K562 (cell line): ENCODE data around the gene ZNF92. TPM values are rescaled to one million over a fixed set of nuclear protein-coding genes. Genes with fewer than 3 reads are reported as not detected.

Source experiments
- ARNT ChIP-seq, 2 experiments: fragments of 450-650 bp; IDR thresholded peaks; 2 replicates each; pipeline ENCODE4 v1.6.1; 2016; ENCODE audit warnings: mild to moderate bottlenecking in 1 of 2
- BHLHE40 ChIP-seq: IDR thresholded peaks from 2 replicates; pipeline ENCODE4 v1.6.1; 2011; ENCODE audit warnings: low read length, improper control_type of control experiment
- CEBPG ChIP-seq, 3 experiments: fragments of 200-800 bp in 1 of 3; sonication (Bioruptor generic) in 1 of 3; sonication (generic) in 1 of 3; formaldehyde crosslinking in 1 of 3; IDR thresholded peaks in 2 of 3; conservative IDR thresholded peaks in 1 of 3; 2 replicates each; pipeline versions ENCODE4 v1.6.1 to v1.8.0; 2016 to 2022; ENCODE audit warnings: missing compliant biosample characterization in 2 of 3, missing genetic modification characterization in 2 of 3, mild to moderate bottlenecking in 1 of 3, missing genetic modification reagents in 1 of 3
- CTCFL ChIP-seq: IDR thresholded peaks from 2 replicates; pipeline ENCODE4 v1.6.1; 2011; ENCODE audit warnings: borderline replicate concordance, low read depth, mild to moderate bottlenecking, moderate library complexity, low read length; ENCODE audit not compliant: insufficient read depth, poor library complexity, severe bottlenecking
- DNMT1 ChIP-seq: fragments of 450-650 bp; IDR thresholded peaks from 2 replicates; pipeline ENCODE4 v1.6.1; 2016; ENCODE audit warnings: antibody characterized with exemption, mild to moderate bottlenecking
- ELK1 ChIP-seq: sonication (generic); formaldehyde crosslinking; IDR thresholded peaks from 2 replicates; pipeline ENCODE4 v1.8.1; 2022; ENCODE audit warnings: missing genetic modification reagents
- EZH2 ChIP-seq: IDR thresholded peaks from 2 replicates; pipeline ENCODE4 v1.6.1; 2012; ENCODE audit warnings: low read depth, mild to moderate bottlenecking, inconsistent platforms, low read length, borderline replicate concordance
- FOXK1 ChIP-seq: sonication (generic); formaldehyde crosslinking; IDR thresholded peaks from 2 replicates; pipeline ENCODE4 v1.8.0; 2022; ENCODE audit warnings: missing genetic modification reagents, mild to moderate bottlenecking, borderline replicate concordance
- GABPB1 ChIP-seq: sonication (generic); formaldehyde crosslinking; IDR thresholded peaks from 2 replicates; pipeline ENCODE4 v1.8.0; 2022; ENCODE audit warnings: mild to moderate bottlenecking, missing genetic modification reagents
- GTF2B ChIP-seq: IDR thresholded peaks from 2 replicates; pipeline ENCODE4 v1.6.1; 2011; ENCODE audit not compliant: insufficient read length; ENCODE audit errors: extremely low read depth
- HNRNPUL1 ChIP-seq: fragments of 200-400 bp; formaldehyde crosslinking; IDR thresholded peaks from 2 replicates; pipeline ENCODE4 v1.6.1; 2017; ENCODE audit warnings: low read length
- KLF13 ChIP-seq: fragments of 450-650 bp; IDR thresholded peaks from 2 replicates; pipeline ENCODE4 v1.6.1; 2016; ENCODE audit warnings: missing genetic modification characterization, low read depth, mild to moderate bottlenecking, missing compliant biosample characterization, moderate library complexity, borderline replicate concordance
- NFIX ChIP-seq: fragments of 250-450 bp; sonication (Bioruptor Pico); IDR thresholded peaks from 2 replicates; pipeline ENCODE4 v1.4.0; 2020; ENCODE audit warnings: low read depth, mild to moderate bottlenecking, moderate library complexity
- NR3C1 ChIP-seq: sonication (generic); formaldehyde crosslinking; IDR thresholded peaks from 2 replicates; pipeline ENCODE4 v1.8.1; 2022; ENCODE audit warnings: missing genetic modification reagents
- POLR2B ChIP-seq: fragments of 450-650 bp; IDR thresholded peaks from 2 replicates; pipeline ENCODE4 v1.6.1; 2018; ENCODE audit warnings: low read depth; ENCODE audit not compliant: partially characterized antibody
- SIRT6 ChIP-seq: IDR thresholded peaks from one replicate; pipeline ENCODE4 v1.6.1; 2012; ENCODE audit warnings: low read depth, mild to moderate bottlenecking, control low read depth, inconsistent platforms, low read length, moderate library complexity
- TGIF2 ChIP-seq: sonication (generic); formaldehyde crosslinking; IDR thresholded peaks from 2 replicates; pipeline ENCODE4 v1.8.1; 2022; ENCODE audit warnings: mild to moderate bottlenecking, missing genetic modification reagents, moderate library complexity
- XRCC5 ChIP-seq: fragments of 200-400 bp; formaldehyde crosslinking; IDR thresholded peaks from 2 replicates; pipeline ENCODE4 v1.6.1; 2017; ENCODE audit warnings: low read depth, mild to moderate bottlenecking, low read length
- YBX1 ChIP-seq: fragments of 450-650 bp; IDR thresholded peaks from 2 replicates; pipeline ENCODE4 v1.7.1; 2016; ENCODE audit warnings: mild to moderate bottlenecking
- YY1 ChIP-seq, 3 experiments: IDR thresholded peaks; 2 replicates each; pipeline ENCODE4 v1.6.1; 2011; ENCODE audit warnings: low read length in 2 of 3, mild to moderate bottlenecking in 2 of 3, moderate library complexity in 2 of 3, borderline replicate concordance in 1 of 3, control low read depth in 1 of 3, low read depth in 1 of 3; ENCODE audit not compliant: insufficient read depth in 3 of 3, insufficient replicate concordance in 2 of 3, control insufficient read depth in 1 of 3, insufficient read length in 1 of 3; ENCODE audit errors: extremely low read depth in 1 of 3
- ZC3H8 ChIP-seq: fragments of 450-650 bp; IDR thresholded peaks from 2 replicates; pipeline ENCODE4 v1.6.1; 2017
- ZNF778 ChIP-seq: fragments of 450-650 bp; formaldehyde crosslinking; IDR thresholded peaks from 2 replicates; pipeline ENCODE4 v1.4.0; 2020; ENCODE audit warnings: mild to moderate bottlenecking, moderate library complexity
- polyA plus RNA-seq, 8 experiments: library from polyadenylated mRNA; depleted of rRNA in 4 of 8; stranded (reverse) in 5 of 8; unstranded in 3 of 8; fragments of >200 nt; fragmentation: Nextera tagmentation in 2 of 8; fragmentation: Illumina TruSeq in 1 of 8; extraction: Ambion mirVana in 2 of 8; extraction: Trizol in 1 of 8; gene quantifications; 2 replicates each; pipeline versions ENCODE4 v1.2.1 to v1.2.3, GENCODE V29; 2011 to 2014; ENCODE audit warnings: inconsistent platforms in 1 of 8, missing spikeins in 1 of 8
- total RNA-seq, 7 experiments: library from RNA; depleted of rRNA in 6 of 7; stranded (reverse); fragments of >200 nt in 6 of 7; fragmentation: Illumina TruSeq in 2 of 7; extraction: Trizol in 2 of 7; gene quantifications; 2 replicates each; pipeline versions ENCODE4 v1.2.1 to v1.2.3, GENCODE V29; 2011 to 2021; ENCODE audit warnings: low replicate concordance in 1 of 7
- TF ChIP-seq, protein P1 (sequence below): fragments of 450-650 bp; formaldehyde crosslinking; IDR thresholded peaks from 2 replicates; pipeline ENCODE4 v1.4.0; 2022; ENCODE audit warnings: missing genetic modification characterization

The ZNF92 gene
- total and polyA plus RNA-seq, 9 of the 15 experiments (the other 6 are each of a cell fraction or from before 2014, with no cell fraction given) = 8.9 to 29.4 (median 12.5) TPM

- TF ChIP-seq SIRT6 (no peak), CTCFL (no peak), DNMT1 (no peak), ZNF778 (no peak), GABPB1 (peak; percentile 56), ZC3H8 (no peak), XRCC5 (no peak), ARNT (IDR thresholded peaks at IDR 0.05) (no peak; a peak in 1 of 4 replicates), YY1 (IDR thresholded peaks at IDR 0.05; ENCODE audit: borderline replicate concordance in 1 of 3, control insufficient read depth in 1 of 3, extremely low read depth in 1 of 3, insufficient read depth in 3 of 3, insufficient read length in 1 of 3, insufficient replicate concordance in 2 of 3, low read depth in 1 of 3, low read length in 2 of 3) (peak; percentile 49 to 93 (median 85)), NFIX (CRISPR knock-in tag) (no peak), EZH2 (no peak), GTF2B (peak; percentile 85), CEBPG (CRISPR knock-in tag; IDR thresholded peaks at IDR 0.05) (no peak), CEBPG (tag; conservative IDR thresholded peaks at IDR 0.05 in 1 of 2, IDR thresholded peaks at IDR 0.05 in 1 of 2) (no peak), NR3C1 (CRISPR knock-in tag) (no peak), HNRNPUL1 (no peak), TGIF2 (CRISPR knock-in tag) (peak; percentile 89; the same call in 1 of the 2 replicates), YBX1 (no peak), BHLHE40 (no peak), ELK1 (CRISPR knock-in tag) (no peak), KLF13 (no peak), POLR2B (peak; percentile 96), FOXK1 (CRISPR knock-in tag) (no peak)
- TF ChIP-seq, protein P1, sequence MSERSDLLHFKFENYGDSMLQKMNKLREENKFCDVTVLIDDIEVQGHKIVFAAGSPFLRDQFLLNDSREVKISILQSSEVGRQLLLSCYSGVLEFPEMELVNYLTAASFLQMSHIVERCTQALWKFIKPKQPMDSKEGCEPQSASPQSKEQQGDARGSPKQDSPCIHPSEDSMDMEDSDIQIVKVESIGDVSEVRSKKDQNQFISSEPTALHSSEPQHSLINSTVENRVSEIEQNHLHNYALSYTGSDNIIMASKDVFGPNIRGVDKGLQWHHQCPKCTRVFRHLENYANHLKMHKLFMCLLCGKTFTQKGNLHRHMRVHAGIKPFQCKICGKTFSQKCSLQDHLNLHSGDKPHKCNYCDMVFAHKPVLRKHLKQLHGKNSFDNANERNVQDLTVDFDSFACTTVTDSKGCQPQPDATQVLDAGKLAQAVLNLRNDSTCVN (CRISPR knock-in tag) = no peak
Observed at GRCh38 chr7:65373608-65374351, at the start of gene ZNF92 (continued).
